Colonic mucosa (tissue), 4 donors: ENCODE data around the gene TMEM132D. TPM values are rescaled to one million over a fixed set of nuclear protein-coding genes. Genes with fewer than 3 reads are reported as not detected.

Experiments
- DNase-seq: peaks from one replicate; pipeline ENCODE4 v3.0.0-alpha.2; 2020
- H3K27ac ChIP-seq: fragments of 200-600 bp; one replicate; pipeline ENCODE4 v1.8.0; 2021
- H3K27me3 ChIP-seq: fragments of 200-600 bp; one replicate; pipeline ENCODE4 v1.8.0; 2021
- H3K36me3 ChIP-seq: fragments of 200-600 bp; one replicate; pipeline ENCODE4 v1.8.0; 2021
- H3K4me1 ChIP-seq: fragments of 200-600 bp; one replicate; pipeline ENCODE4 v1.8.0; 2021; ENCODE audit warnings: mild to moderate bottlenecking
- H3K4me3 ChIP-seq: fragments of 200-600 bp; one replicate; pipeline ENCODE4 v1.8.0; 2021
- H3K9ac ChIP-seq, 2 donors: one replicate each; pipeline ENCODE4 v1.7.0; 2013; ENCODE audit warnings: control low read depth in 2 of 2, low read depth in 2 of 2, low read length in 2 of 2
- H3K9me3 ChIP-seq: fragments of 200-600 bp; one replicate; pipeline ENCODE4 v1.8.0; 2021
- CTCF ChIP-seq: fragments of 200-600 bp; IDR thresholded peaks from one replicate; pipeline ENCODE4 v1.8.0; 2022; ENCODE audit warnings: antibody characterized with exemption, mild to moderate bottlenecking
- intact Hi-C: fragments of 100-400 bp; cut with DNase I; formaldehyde crosslinking; loops from one replicate; pipeline ENCODE4 v1.14.1; 2022
- total RNA-seq, 2 donors: library from RNA; stranded (reverse); fragmentation: NEBNext Ultra II Directional in 1 of 2; extraction: Animal tissue kit (Norgen Biotek cat#: 25700) in 1 of 2; gene quantifications; one replicate each; pipeline ENCODE4 v1.2.1, GENCODE V29; 2021
- donor health status: healthy.
- donor health status: DM: no; HTN: no; CAD: no.
- donor health status: DM: no; HTN: no; CAD: no.

The TMEM132D gene
- total RNA-seq, 2 donors from 2014 or later: 0.17 to 0.32 TPM

- no peak overlapping the region for H3K9ac ChIP-seq
- no peak overlapping the region for H3K4me3 ChIP-seq
- no peaks in the 10 kb centered on the region for H3K4me1 ChIP-seq
- no peak for TF ChIP-seq CTCF
- no peaks in the 10 kb centered on the region for H3K9me3 ChIP-seq
- no peak for DNase-seq
- H3K27me3 ChIP-seq: no peaks in the 10 kb centered on the region
- H3K27ac ChIP-seq: no peak overlapping the region
- H3K36me3 ChIP-seq: no peaks in the 10 kb centered on the region
- intact Hi-C loops: no loop called here
These were observed 197.1 kb downstream of the TMEM132D start for GRCh38 chr12:129706716-129707115.

GRCh38 chr12:129704232-129704830 is 199.5 kb downstream of the TMEM132D start:
- H3K4me3 ChIP-seq: no peak overlapping the region
- no peak overlapping the region for H3K9ac ChIP-seq
- intact Hi-C loops: no loop called here
- DNase-seq: no peak
- H3K9me3 ChIP-seq: no peaks in the 10 kb centered on the region
- no peaks in the 10 kb centered on the region for H3K4me1 ChIP-seq
- no peak overlapping the region for H3K27ac ChIP-seq
- no peaks in the 10 kb centered on the region for H3K27me3 ChIP-seq
- H3K36me3 ChIP-seq: no peaks in the 10 kb centered on the region
- no peak for TF ChIP-seq CTCF

- no peaks in the 10 kb centered on the region for H3K4me1 ChIP-seq
- H3K4me3 ChIP-seq: no peak overlapping the region
- no peaks in the 10 kb centered on the region for H3K9me3 ChIP-seq
- intact Hi-C loops: no loop called here
- H3K27ac ChIP-seq: no peak overlapping the region
- H3K27me3 ChIP-seq: no peaks in the 10 kb centered on the region
- no peaks in the 10 kb centered on the region for H3K36me3 ChIP-seq
- no peak for TF ChIP-seq CTCF
- no peak overlapping the region for H3K9ac ChIP-seq
- no peak for DNase-seq
These were observed 202.2 kb downstream of the TMEM132D start for GRCh38 chr12:129701631-129702101.

- H3K4me1 ChIP-seq: no peaks in the 10 kb centered on the region
These were observed 203.8 kb downstream of the TMEM132D start for GRCh38 chr12:129700036-129700435.

GRCh38 chr12:129696926-129697325 is 206.9 kb downstream of the TMEM132D start:
- H3K4me1 ChIP-seq: no peaks in the 10 kb centered on the region
- no peak overlapping the region for H3K4me3 ChIP-seq
- DNase-seq: no peak
- TF ChIP-seq CTCF: no peak
- H3K27ac ChIP-seq: no peak overlapping the region
- H3K9ac ChIP-seq: no peak overlapping the region
- H3K27me3 ChIP-seq: no peaks in the 10 kb centered on the region
- no peaks in the 10 kb centered on the region for H3K36me3 ChIP-seq
- intact Hi-C loops: no loop called here
- H3K9me3 ChIP-seq: no peaks in the 10 kb centered on the region

More at GRCh38 chr12:129700036-129700435, 203.8 kb downstream of the TMEM132D start:
- no peak for TF ChIP-seq CTCF
- H3K9ac ChIP-seq: no peak overlapping the region
- H3K9me3 ChIP-seq: no peaks in the 10 kb centered on the region
- H3K27me3 ChIP-seq: no peaks in the 10 kb centered on the region
- no peak for DNase-seq
- H3K36me3 ChIP-seq: no peaks in the 10 kb centered on the region
- H3K27ac ChIP-seq: no peak overlapping the region
- no peak overlapping the region for H3K4me3 ChIP-seq
- intact Hi-C loops: no loop called here
